Measurements from ENCODE around the gene TTC8.

The TTC8 gene

DNA sequence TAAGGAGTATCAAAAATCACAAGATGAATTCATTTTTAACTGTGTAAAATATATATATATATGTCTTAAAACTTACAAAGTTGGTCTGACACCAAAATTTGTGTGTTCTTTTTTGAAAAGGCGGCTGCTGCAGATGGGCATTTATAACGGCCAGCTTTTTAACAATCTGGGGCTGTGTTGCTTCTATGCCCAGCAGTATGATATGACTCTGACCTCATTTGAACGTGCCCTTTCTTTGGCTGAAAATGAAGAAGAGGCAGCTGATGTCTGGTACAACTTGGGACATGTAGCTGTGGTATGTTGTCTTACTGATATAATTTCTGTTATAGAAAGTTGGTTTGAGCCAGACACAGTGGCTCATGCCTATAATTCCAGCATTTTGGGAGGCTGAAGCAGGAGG, 47.0 kb downstream of the TTC8 start:
- no peak for DNase-seq

DNA sequence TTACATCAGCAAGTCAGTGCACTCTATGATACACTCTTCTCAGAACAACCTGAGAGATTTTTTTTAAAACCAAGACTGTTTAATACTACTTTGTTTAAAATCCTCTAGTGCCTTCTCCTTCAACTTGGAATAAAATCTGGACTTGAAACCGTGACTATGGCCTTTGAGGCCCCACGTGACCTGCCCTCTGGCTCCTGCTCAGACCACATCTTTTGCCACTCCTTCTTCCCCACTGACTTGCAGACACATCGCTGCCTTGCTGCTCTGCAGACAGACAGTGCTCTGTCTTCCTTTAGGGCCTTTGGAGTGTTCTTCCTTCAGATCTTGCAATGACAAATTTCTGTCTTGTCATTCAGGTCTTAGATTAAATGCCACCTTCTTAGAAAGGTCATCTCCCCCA, 48.5 kb downstream of the TTC8 start:
- no peak for DNase-seq

GRCh38 chr14:88877192-88877591, 52.7 kb downstream of the TTC8 start:
- DNase-seq: no peak

DNA sequence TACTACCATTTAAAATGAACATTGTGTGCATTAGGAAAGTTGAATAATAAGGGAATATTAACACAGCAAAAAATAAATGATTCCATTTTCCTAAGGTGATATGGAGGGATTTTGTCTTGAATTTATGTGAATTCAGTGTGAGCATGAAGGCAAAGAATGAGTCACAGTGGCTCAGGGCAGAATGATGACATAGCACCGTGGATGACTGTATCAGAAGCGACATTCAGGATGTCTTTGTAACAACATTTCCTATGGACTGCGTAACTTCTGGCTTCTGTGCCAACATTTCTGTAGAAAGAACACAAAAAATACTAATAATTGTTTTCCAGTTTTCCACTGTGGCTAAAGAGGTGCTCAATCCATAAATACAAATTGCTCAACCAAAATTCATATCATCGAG, 54.6 kb downstream of the TTC8 start:
- DNase-seq: no peak

- no peak for DNase-seq
Measured at GRCh38 chr14:88882236-88882635, 57.8 kb downstream of the TTC8 start.

DNA sequence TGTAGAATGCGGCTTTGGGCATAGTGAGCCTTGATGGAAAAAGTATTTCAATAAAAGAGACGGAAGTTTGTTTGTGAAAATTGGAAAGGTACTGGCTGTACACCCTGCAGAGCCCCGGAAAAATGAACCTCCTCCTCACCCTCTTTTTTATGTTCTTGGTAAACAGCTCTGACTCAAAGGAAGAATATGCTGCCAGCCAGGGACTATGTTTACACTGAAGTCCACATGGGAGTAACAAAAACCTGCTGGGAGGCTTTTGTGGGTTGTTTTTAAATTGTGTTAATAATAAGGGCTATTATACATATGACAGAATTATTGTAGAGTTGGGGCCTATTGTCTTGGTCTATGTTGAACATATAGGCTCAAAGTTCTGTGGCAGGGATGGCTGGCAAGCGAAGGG, 70.7 kb downstream of the TTC8 start:
- DNase-seq: no peak

GRCh38 chr14:88901189-88901588, 76.7 kb downstream of the TTC8 start:
- no peak for DNase-seq

DNA sequence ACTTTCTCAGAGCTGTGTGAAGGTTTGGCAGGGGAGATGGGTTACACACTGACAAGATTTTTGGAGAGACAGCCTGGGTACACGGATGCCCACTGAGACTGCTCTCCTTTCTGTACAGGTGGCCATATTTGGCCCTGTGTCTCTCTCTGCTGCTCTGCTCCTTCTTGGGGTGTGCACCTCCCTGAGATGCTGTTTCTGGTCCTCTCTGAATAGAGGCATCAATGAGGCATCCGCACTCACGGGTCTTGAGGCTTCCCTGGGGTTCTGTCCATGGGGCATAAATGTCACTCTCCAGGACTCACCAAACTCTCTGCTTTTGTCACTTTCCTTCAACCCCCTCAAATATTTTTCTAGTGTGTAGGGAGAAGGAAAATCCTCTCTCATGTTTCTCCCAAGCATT, 77.5 kb downstream of the TTC8 start:
- DNase-seq: no peak

- no peak for DNase-seq
Measured at GRCh38 chr14:88902850-88903249, 78.4 kb downstream of the TTC8 start.

DNA sequence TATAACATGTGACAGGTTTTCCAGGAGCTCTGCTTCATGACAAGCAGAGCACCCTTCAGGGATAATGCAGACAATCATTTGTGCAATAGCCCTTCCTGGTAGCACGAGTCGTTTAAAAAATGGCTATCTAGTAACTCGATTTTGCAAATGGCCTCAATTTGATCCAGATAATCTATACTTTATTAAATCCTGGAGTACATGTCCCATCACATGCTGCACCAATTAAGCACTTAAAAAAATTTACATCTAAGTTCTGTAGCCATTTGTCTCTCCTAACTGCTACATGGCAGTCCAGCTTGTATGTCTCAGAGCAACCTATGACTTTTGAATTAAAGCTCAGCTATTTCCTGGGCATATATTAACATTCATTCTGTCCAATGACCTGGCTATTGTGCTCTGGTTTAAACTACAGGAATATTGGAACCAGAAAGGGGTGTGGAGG, 79.8 kb downstream of the TTC8 start:
- no peak for DNase-seq

DNA sequence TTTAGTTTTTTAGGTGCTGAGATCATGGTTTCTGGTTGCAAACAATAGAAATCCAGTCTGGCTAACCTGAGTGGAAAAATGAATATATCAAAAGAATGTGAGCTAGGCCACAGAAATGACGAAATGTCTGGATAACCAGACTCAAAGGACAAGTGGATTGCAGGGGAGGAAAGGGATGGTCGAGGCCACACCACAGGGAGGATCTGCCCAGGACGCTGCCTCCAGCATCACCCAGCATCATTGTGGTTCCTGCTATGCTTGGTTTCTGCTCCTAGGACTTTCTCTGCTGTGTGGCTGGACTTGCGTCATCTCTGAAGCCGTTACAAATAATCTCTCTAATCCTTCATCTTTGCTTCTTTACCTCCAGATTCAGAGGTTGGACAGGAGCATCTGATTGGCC, 80.4 kb downstream of the TTC8 start:
- DNase-seq: no peak

- no peak for DNase-seq
Measured at GRCh38 chr14:88908216-88908615, 83.8 kb downstream of the TTC8 start.

DNA sequence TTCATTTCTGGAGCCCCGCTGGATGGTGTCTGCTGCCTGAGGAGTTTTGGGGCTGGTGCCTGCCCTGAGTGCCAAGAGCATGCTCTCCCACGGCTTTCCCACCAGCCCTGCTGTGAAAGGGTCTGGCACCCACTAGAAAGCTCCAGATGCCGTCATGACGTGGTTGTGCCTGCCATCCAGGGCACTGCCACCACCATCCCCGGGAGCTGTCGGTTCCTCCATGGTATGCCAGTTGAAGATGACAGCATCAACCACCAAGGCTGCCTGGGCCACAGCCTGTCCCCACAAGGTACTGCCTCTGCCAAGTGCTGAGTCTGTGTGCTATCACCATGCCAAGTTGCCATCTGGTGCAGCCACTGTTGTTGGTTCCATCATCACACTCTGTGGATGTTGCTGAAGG, 85.9 kb downstream of the TTC8 start:
- no peak for DNase-seq

DNA sequence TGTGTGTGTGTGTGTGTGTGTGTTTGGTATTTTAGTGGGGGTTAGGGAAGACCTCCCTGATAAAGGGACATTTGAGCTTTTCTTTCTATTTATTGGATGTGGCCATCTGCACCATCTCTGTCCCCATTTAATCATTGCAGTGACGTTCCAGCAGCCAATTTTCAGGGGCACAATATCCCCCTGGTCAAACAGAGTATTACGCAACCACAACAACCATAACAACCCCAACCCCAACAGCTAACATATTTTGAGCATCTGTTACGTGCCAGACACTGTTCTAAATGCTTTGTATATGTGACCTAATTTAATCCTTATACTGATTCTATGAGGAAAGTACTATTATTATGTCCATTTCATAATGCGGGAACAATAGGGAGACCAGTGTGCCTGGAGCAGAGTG, 87.4 kb downstream of the TTC8 start:
- DNase-seq: no peak

DNA sequence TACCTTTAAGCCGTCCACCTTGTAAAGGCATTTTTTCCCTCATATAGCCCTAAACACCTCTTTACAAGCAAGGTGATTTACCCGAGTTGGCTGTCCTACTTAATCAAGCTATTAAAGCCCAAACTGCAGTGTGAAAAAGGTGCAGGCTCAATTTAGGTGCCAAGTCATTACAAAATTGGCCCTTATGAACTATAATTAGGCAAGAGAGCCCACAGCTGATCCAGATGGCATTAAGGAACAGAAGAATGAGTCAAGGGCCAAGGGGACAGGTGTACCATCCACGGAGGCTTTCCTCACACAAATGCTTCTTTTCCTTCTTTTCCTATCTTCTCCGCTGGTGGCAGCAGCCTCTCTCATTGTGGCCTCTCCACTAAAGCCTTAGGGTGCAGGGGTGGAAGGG, 90.5 kb downstream of the TTC8 start:
- DNase-seq: no peak

DNA sequence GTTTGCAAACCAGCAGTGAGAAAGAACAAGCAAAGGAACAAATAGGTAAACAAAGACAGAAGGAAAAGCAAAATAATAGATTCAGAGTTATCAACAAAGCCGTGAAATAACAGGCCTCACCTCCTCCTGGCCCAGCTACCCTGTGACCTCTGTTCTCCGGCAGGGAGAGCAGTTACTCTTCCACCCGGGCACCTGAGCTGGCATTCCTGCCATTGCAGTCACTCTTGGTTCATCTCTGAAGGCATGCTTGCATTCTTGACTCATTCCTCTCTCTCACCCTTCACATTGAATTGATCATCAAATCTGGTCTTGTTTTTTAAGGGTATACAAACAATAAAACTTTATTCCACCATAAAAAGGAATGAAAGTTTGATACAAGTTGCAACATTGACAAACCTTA, 95.1 kb downstream of the TTC8 start:
- DNase-seq: no peak

Measured in activated CD4-positive, alpha-beta T cell treated with anti-CD3 and anti-CD28 coated beads, Interleukin-2, amount 50 U/mL, for 4 hours (primary cell).